K562 (cell line): ENCODE data around the gene BTD. TPM values are rescaled to one million over a fixed set of nuclear protein-coding genes. Genes with fewer than 3 reads are reported as not detected.

ENCODE experiments used
- ATAC-seq: fragments of 200-7000 bp; cut with Tn5 transposase; 3 replicates; pipeline ENCODE4 v1.9.1; 2020; ENCODE audit warnings: moderate library complexity
- BruUV-seq: library from RNA; stranded (reverse); fragments of 400-500 nt; replicated peaks from 2 replicates; lab custom pipeline; 2021; lab: Mats Ljungman, UMichigan
- CTCF ChIA-PET: fragments of 300-600 bp; formaldehyde crosslinking; extraction: SDS; loops from one replicate; lab custom pipeline; 2021; ENCODE audit warnings: low intra/inter-chr PET ratio; lab: Yijun Ruan, JAX
- POLR2A ChIA-PET: fragments of 300-600, 350-650 bp; sonication (Branson Sonifier 250); formaldehyde crosslinking; extraction: SDS; loops from one replicate; lab custom pipeline; 2021; ENCODE audit warnings: antibody characterized with exemption, inconsistent platforms; lab: Yijun Ruan, JAX
- DNase-seq, 4 experiments: peaks; one replicate each; pipeline versions ENCODE4 v3.0.0 to v3.0.0-alpha.2; 2011 to 2018; ENCODE audit warnings: low spot score in 3 of 4, mixed read lengths in 3 of 4; ENCODE audit errors: extremely low read depth in 1 of 4
- FAIRE-seq: peaks from 2 replicates; lab custom pipeline; 2011; peaks lifted over from hg19 to GRCh38; lab: Jason Lieb, UNC
- H2AFZ ChIP-seq: 2 replicates; pipeline ENCODE4 v1.6.0; 2011; ENCODE audit warnings: low read depth, low read length, control low read depth, inconsistent platforms
- H3K27ac ChIP-seq: fragments of 200-600 bp; 3 replicates; pipeline ENCODE4 v1.8.0; 2011; ENCODE audit warnings: low read depth, mild to moderate bottlenecking, control low read depth, inconsistent platforms, low read length, moderate library complexity, mixed read lengths; ENCODE audit errors: extremely low read depth
- H3K27me3 ChIP-seq, 2 experiments: fragments of 300-600 bp in 1 of 2; 2 replicates in 1 of 2; 3 replicates in 1 of 2; pipeline versions ENCODE4 v1.6.0 to v1.8.0; 2011; ENCODE audit warnings: inconsistent platforms in 2 of 2, low read length in 2 of 2, mild to moderate bottlenecking in 1 of 2, mixed read lengths in 1 of 2, moderate library complexity in 1 of 2; ENCODE audit not compliant: control insufficient read depth in 2 of 2, insufficient read depth in 2 of 2
- H3K36me3 ChIP-seq: fragments of 300-600 bp; 3 replicates; pipeline ENCODE4 v1.8.0; 2011; ENCODE audit warnings: mild to moderate bottlenecking, low read length, inconsistent platforms; ENCODE audit not compliant: control insufficient read depth, insufficient read depth
- H3K4me1 ChIP-seq, 2 experiments: fragments of 200-600 bp in 1 of 2; replicated peaks in 1 of 2; 2 replicates in 1 of 2; 3 replicates in 1 of 2; pipeline versions ENCODE4 v1.5.1 to v1.8.0; 2011; ENCODE audit warnings: inconsistent platforms in 2 of 2, low read length in 2 of 2, mild to moderate bottlenecking in 1 of 2, mixed read lengths in 1 of 2, moderate library complexity in 1 of 2; ENCODE audit not compliant: control insufficient read depth in 2 of 2, insufficient read depth in 2 of 2
- H3K4me2 ChIP-seq: 2 replicates; pipeline ENCODE4 v1.6.1; 2011; ENCODE audit warnings: low read length, control low read depth, inconsistent platforms, mixed read lengths; ENCODE audit not compliant: insufficient read depth
- H3K4me3 ChIP-seq: fragments of 200-600 bp; sonication (generic), shearing (Covaris generic); 2 replicates; pipeline ENCODE4 v1.5.1; 2016; ENCODE audit warnings: control low read depth, inconsistent platforms
- H3K79me2 ChIP-seq: fragments of 200-600 bp; 3 replicates; pipeline ENCODE4 v1.8.0; 2011; ENCODE audit warnings: low read length, inconsistent platforms; ENCODE audit not compliant: control insufficient read depth, insufficient read depth
- H3K9ac ChIP-seq, 2 experiments: 2 replicates each; pipeline versions ENCODE4 v1.6.0 to v1.6.1; 2011; ENCODE audit warnings: low read depth in 2 of 2, low read length in 2 of 2, control low read depth in 1 of 2, inconsistent platforms in 1 of 2, mild to moderate bottlenecking in 1 of 2, mixed read lengths in 1 of 2; ENCODE audit not compliant: insufficient read depth in 1 of 2
- H3K9me1 ChIP-seq: one replicate; pipeline ENCODE4 v1.6.0; 2011; ENCODE audit warnings: inconsistent platforms, mild to moderate bottlenecking, low read length, moderate library complexity; ENCODE audit not compliant: control insufficient read depth, insufficient read depth
- H3K9me3 ChIP-seq: replicated peaks from 2 replicates; pipeline ENCODE4 v1.5.1; 2011; ENCODE audit warnings: low read depth, low read length, inconsistent platforms; ENCODE audit not compliant: control insufficient read depth, insufficient read depth
- H4K20me1 ChIP-seq: replicated peaks from 2 replicates; pipeline ENCODE4 v1.6.1; 2011; ENCODE audit warnings: low read length, inconsistent platforms, mixed read lengths; ENCODE audit not compliant: control insufficient read depth, insufficient read depth
- BRD9 ChIP-seq: fragments of 450-650 bp; IDR thresholded peaks from 2 replicates; pipeline ENCODE4 v1.6.1; 2018; ENCODE audit warnings: low read depth; ENCODE audit not compliant: partially characterized antibody
- CEBPB ChIP-seq: fragments of 450-650 bp; IDR thresholded peaks from 2 replicates; pipeline ENCODE4 v1.6.1; 2016; ENCODE audit warnings: missing genetic modification characterization, missing compliant biosample characterization
- ETV6 ChIP-seq, 3 experiments: fragments of 150-350 bp in 1 of 3; sonication (generic) in 1 of 3; formaldehyde crosslinking in 1 of 3; IDR thresholded peaks; 2 replicates each; pipeline versions ENCODE4 v1.6.1 to v1.8.0; 2014 to 2022; ENCODE audit warnings: borderline replicate concordance in 2 of 3, low read depth in 2 of 3, antibody characterized with exemption in 1 of 3, low read length in 1 of 3, mild to moderate bottlenecking in 1 of 3, missing genetic modification reagents in 1 of 3
- HSF4 ChIP-seq: fragments of 250-450 bp; sonication (Bioruptor Pico); IDR thresholded peaks from 2 replicates; pipeline ENCODE4 v2.1.2; 2022; ENCODE audit warnings: mild to moderate bottlenecking, moderate library complexity, borderline replicate concordance
- MXI1 ChIP-seq: IDR thresholded peaks from 2 replicates; pipeline ENCODE4 v1.6.1; 2011; ENCODE audit warnings: low read depth, mild to moderate bottlenecking, improper control_type of control experiment, low read length
- RHOXF2B ChIP-seq: fragments of 250-450 bp; sonication (Bioruptor Pico); conservative IDR thresholded peaks from 2 replicates; pipeline ENCODE4 v1.5.1; 2021
- SOX6 ChIP-seq: fragments of 450-650 bp; IDR thresholded peaks from 2 replicates; pipeline ENCODE4 v1.6.1; 2014; ENCODE audit warnings: mild to moderate bottlenecking
- SRSF7 ChIP-seq: fragments of 200-400 bp; formaldehyde crosslinking; optimal IDR thresholded peaks from 2 replicates; pipeline ENCODE3; 2017; ENCODE audit warnings: mild to moderate bottlenecking, low read depth, low read length
- ZBTB8A ChIP-seq: fragments of 450-650 bp; IDR thresholded peaks from 2 replicates; pipeline ENCODE4 v1.6.1; 2018; ENCODE audit warnings: mild to moderate bottlenecking, moderate library complexity; ENCODE audit not compliant: partially characterized antibody
- ZNF354B ChIP-seq: fragments of 250-450 bp; sonication (Bioruptor Pico); IDR thresholded peaks from 2 replicates; pipeline ENCODE4 v1.4.0; 2020
- ZNF507 ChIP-seq: conservative IDR thresholded peaks from 2 replicates; pipeline ENCODE4 v1.6.1; 2017; ENCODE audit warnings: missing genetic modification characterization, missing compliant biosample characterization
- ZNF561 ChIP-seq: fragments of 450-650 bp; formaldehyde crosslinking; conservative IDR thresholded peaks from 2 replicates; pipeline ENCODE4 v1.4.0; 2020; ENCODE audit warnings: mild to moderate bottlenecking, moderate library complexity
- ZNF764 ChIP-seq: fragments of 250-450 bp; sonication (Bioruptor Pico); IDR thresholded peaks from 2 replicates; pipeline ENCODE4 v1.4.0; 2020; ENCODE audit warnings: low read depth, mild to moderate bottlenecking, moderate library complexity
- ZNF77 ChIP-seq: fragments of 250-450 bp; sonication (Bioruptor Pico); IDR thresholded peaks from 2 replicates; pipeline ENCODE4 v1.5.0; 2020
- WGBS: fragments of 100-300 bp; shearing (Covaris generic); methylation state at CpG from one replicate; pipeline ENCODE4 v1.1.6; 2016; ENCODE audit warnings: low coverage, mixed read lengths; ENCODE audit not compliant: insufficient coverage; ENCODE audit errors: missing lambda C conversion rate; 5-methylcytosine and 5-hydroxymethylcytosine counted together
- in situ Hi-C: fragments of 300-500 bp; cut with MboI; formaldehyde crosslinking; loops from 4 replicates; pipeline ENCODE4 v1.15.0; 2018; ENCODE audit warnings: inconsistent platforms, mixed read lengths
- intact Hi-C: fragments of 100-400 bp; cut with micrococcal nuclease; formaldehyde crosslinking; loops from 2 replicates; pipeline ENCODE4 v1.14.2; 2022
- polyA plus RNA-seq, 8 experiments: library from polyadenylated mRNA; depleted of rRNA in 4 of 8; stranded (reverse) in 5 of 8; unstranded in 3 of 8; fragments of >200 nt; fragmentation: Nextera tagmentation in 2 of 8; fragmentation: Illumina TruSeq in 1 of 8; extraction: Ambion mirVana in 2 of 8; extraction: Trizol in 1 of 8; gene quantifications; 2 replicates each; pipeline versions ENCODE4 v1.2.1 to v1.2.3, GENCODE V29; 2011 to 2014; ENCODE audit warnings: inconsistent platforms in 1 of 8, missing spikeins in 1 of 8
- total RNA-seq, 7 experiments: library from RNA; depleted of rRNA in 6 of 7; stranded (reverse); fragments of >200 nt in 6 of 7; fragmentation: Illumina TruSeq in 2 of 7; extraction: Trizol in 2 of 7; gene quantifications; 2 replicates each; pipeline versions ENCODE4 v1.2.1 to v1.2.3, GENCODE V29; 2011 to 2021; ENCODE audit warnings: low replicate concordance in 1 of 7
- TF ChIP-seq, protein P1 (sequence below): fragments of 450-650 bp; IDR thresholded peaks from 2 replicates; pipeline ENCODE4 v1.6.1; 2018; ENCODE audit warnings: mild to moderate bottlenecking, low read depth; ENCODE audit not compliant: partially characterized antibody
- TF ChIP-seq, protein P2 (sequence below): sonication (generic); formaldehyde crosslinking; IDR thresholded peaks from 2 replicates; pipeline ENCODE4 v1.8.1; 2023; ENCODE audit warnings: mild to moderate bottlenecking, missing genetic modification reagents

The BTD gene
- total and polyA plus RNA-seq, 9 of the 15 experiments (the other 6 are each of a cell fraction or from before 2014, with no cell fraction given) = 6.6 to 26.2 (median 10.6) TPM

DNA sequence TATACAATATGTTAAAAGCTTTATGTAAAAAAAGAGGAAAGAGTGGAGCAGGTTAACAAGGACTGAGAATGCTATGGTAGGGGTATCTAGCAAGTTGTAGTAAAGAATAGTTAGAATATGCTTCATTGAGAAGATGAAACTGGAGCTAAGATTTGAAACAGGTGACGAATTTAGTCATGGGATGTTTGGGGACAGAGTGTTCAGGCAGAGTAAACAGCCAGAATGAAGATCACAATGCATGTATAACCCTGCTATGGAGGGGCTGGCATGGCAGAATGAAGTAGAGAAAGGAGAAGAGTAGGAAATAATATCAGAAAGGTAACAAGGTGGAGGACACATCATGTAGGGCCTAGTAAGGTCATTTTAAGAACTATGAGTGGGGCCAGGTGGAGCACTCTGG lies 72.0 kb downstream of the BTD start:
- Histone ChIP-seq H3K27ac (no peak overlapping the region), H4K20me1 (no peaks in the 10 kb centered on the region), H3K36me3 (peaks cover 74% of the 10 kb centered on the region), H3K9me3 (no peaks in the 10 kb centered on the region), H2AFZ (no peak overlapping the region), H3K4me1 (no peaks in the 10 kb centered on the region), H3K9ac (no peak overlapping the region), H3K79me2 (no peaks in the 10 kb centered on the region), H3K4me3 (no peak overlapping the region), H3K4me2 (no peak overlapping the region), H3K27me3 (no peaks in the 10 kb centered on the region), H3K9me1 (no peaks in the 10 kb centered on the region)
- ChIA-PET CTCF (no interaction called here), POLR2A (interaction anchor here (1.2 kb wide), 1 partner anchor 10 kb away, joined by 3 read pairs; no protein-coding TSS in a partner anchor)
- intact Hi-C loops = no loop called here
- 94% methylated on average over 1 of the region's 1 CpG for WGBS
- no peak for FAIRE-seq
- TF ChIP-seq ZNF77 (CRISPR knock-in tag) (no peak), SRSF7 (no peak), BRD9 (no peak), MXI1 (no peak), CEBPB (tag) (no peak), ZBTB8A (no peak), ZNF354B (no peak), RHOXF2B (CRISPR knock-in tag) (no peak), SOX6 (no peak), ZNF764 (CRISPR knock-in tag) (no peak), HSF4 (CRISPR knock-in tag) (no peak), ZNF561 (CRISPR knock-in tag) (no peak), ZNF507 (tag) (no peak), ETV6 (IDR thresholded peaks at IDR 0.05; ENCODE audit: borderline replicate concordance in 1 of 2, low read depth in 2 of 2, low read length in 1 of 2) (no peak), ETV6 (CRISPR knock-in tag; IDR thresholded peaks at IDR 0.05; ENCODE audit: borderline replicate concordance) (no peak)
- TF ChIP-seq, protein P1, sequence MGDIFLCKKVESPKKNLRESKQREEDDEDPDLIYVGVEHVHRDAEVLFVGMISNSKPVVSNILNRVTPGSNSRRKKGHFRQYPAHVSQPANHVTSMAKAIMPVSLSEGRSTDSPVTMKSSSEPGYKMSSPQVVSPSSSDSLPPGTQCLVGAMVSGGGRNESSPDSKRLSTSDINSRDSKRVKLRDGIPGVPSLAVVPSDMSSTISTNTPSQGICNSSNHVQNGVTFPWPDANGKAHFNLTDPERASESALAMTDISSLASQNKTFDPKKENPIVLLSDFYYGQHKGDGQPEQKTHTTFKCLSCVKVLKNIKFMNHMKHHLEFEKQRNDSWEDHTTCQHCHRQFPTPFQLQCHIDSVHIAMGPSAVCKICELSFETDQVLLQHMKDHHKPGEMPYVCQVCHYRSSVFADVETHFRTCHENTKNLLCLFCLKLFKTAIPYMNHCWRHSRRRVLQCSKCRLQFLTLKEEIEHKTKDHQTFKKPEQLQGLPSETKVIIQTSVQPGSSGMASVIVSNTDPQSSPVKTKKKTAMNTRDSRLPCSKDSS = no peak
- TF ChIP-seq, protein P2, sequence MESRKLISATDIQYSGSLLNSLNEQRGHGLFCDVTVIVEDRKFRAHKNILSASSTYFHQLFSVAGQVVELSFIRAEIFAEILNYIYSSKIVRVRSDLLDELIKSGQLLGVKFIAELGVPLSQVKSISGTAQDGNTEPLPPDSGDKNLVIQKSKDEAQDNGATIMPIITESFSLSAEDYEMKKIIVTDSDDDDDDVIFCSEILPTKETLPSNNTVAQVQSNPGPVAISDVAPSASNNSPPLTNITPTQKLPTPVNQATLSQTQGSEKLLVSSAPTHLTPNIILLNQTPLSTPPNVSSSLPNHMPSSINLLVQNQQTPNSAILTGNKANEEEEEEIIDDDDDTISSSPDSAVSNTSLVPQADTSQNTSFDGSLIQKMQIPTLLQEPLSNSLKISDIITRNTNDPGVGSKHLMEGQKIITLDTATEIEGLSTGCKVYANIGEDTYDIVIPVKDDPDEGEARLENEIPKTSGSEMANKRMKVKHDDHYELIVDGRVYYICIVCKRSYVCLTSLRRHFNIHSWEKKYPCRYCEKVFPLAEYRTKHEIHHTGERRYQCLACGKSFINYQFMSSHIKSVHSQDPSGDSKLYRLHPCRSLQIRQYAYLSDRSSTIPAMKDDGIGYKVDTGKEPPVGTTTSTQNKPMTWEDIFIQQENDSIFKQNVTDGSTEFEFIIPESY = no peak
- no peak for DNase-seq
- in situ Hi-C loops = no loop called here
- BruUV-seq = no TSS peak
- ATAC-seq = no peak
